ENCODE measurements around the gene BAZ2B. TPM values are rescaled to one million over a fixed set of nuclear protein-coding genes. Genes with fewer than 3 reads are reported as not detected.

The BAZ2B gene
- total RNA-seq, 2 experiments from 2014 or later = 3.7 to 11.8 TPM

DNA sequence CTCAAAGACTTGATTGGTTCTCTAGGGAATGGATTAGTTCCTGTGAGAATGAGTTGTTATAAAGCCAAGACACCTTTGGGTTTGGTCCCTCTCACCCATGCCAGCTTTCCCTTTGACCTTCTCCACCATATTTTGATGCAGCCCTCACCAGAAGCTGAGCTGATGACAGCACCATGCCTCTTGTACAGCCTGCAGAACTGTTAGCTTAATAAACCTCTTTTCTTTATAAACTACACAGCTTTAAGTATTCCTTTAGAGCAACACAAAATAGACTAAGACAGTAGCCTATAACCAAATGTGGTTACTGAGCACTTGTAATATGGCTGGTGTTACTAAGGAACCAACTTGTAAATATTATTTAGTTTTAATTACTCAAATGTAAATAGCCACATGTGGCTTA lies 55.1 kb downstream of the BAZ2B start:
- Histone ChIP-seq H3K4me3 (ENCODE audit: low read depth, low read length, poor library complexity, severe bottlenecking) (no peak overlapping the region), H2AFZ (ENCODE audit: low read length) (no peak overlapping the region), H3K36me3 (ENCODE audit: insufficient read depth, low read length) (no peaks in the 10 kb centered on the region), H3K4me2 (ENCODE audit: low read length) (no peak overlapping the region), H3K9me3 (ENCODE audit: low read length) (no peaks in the 10 kb centered on the region), H3K79me2 (ENCODE audit: insufficient read depth, low read depth, low read length) (no peaks in the 10 kb centered on the region), H3K27ac (ENCODE audit: low read depth, low read length, poor library complexity, severe bottlenecking) (no peak overlapping the region), H3K4me1 (ENCODE audit: insufficient read depth, low read length, poor library complexity, severe bottlenecking) (no peaks in the 10 kb centered on the region), H4K20me1 (ENCODE audit: insufficient read depth, low read length) (no peaks in the 10 kb centered on the region), H3K9me2 (ENCODE audit: insufficient read depth, low read length) (no peaks in the 10 kb centered on the region)
- DNase-seq (ENCODE audit: low spot score) = no peak
- intact Hi-C loops (cut with micrococcal nuclease; ENCODE audit: unreplicated experiment) = no loop called here
- ChIA-PET POLR2A (interaction anchor here (1.0 kb wide), 1 partner anchor 9 kb away, joined by 4 read pairs; no protein-coding TSS in a partner anchor), CTCF (ENCODE audit: unreplicated experiment) (no interaction called here)
- no TSS peak for BruUV-seq (replicated peaks)
- TF ChIP-seq EZH2phosphoT487 (IDR thresholded peaks at IDR 0.05; ENCODE audit: borderline replicate concordance, low read depth, low read length) (no peak), CTCF (conservative IDR thresholded peaks at IDR 0.05; ENCODE audit: low read length) (no peak)

DNA sequence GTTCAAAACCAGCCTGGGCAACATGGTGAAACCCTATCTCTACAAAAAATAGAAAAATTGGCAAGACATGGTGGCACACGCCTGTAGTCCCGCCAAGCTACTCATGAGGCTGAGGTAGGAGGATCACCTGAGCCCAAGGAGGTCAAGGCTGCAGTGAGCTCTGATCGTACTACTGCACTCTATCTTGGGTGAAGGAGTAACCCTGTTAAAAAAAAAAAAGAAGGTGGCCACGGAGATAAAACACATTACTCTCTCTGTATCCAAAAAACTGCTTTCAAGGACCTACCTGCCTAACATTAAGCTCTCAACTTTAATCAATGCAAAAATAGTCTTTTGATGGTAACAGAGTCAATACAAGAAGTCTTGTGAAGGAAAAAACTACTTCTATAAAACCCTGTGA lies 57.3 kb downstream of the BAZ2B start:
- CTCF ChIA-PET (ENCODE audit: unreplicated experiment) = no interaction called here
- no peaks in the 10 kb centered on the region for H3K9me3 ChIP-seq (ENCODE audit: low read length)
- intact Hi-C loops (cut with micrococcal nuclease; ENCODE audit: unreplicated experiment) = loop anchor here (10.0 kb wide), 1 partner anchor 246 kb away; no protein-coding TSS in a partner anchor

More for the DNA sequence above, 57.3 kb downstream of the BAZ2B start:
- TF ChIP-seq CTCF (conservative IDR thresholded peaks at IDR 0.05; ENCODE audit: low read length) (no peak), EZH2phosphoT487 (IDR thresholded peaks at IDR 0.05; ENCODE audit: borderline replicate concordance, low read depth, low read length) (no peak)
- Histone ChIP-seq H3K4me1 (ENCODE audit: insufficient read depth, low read length, poor library complexity, severe bottlenecking) (no peaks in the 10 kb centered on the region), H3K9me2 (ENCODE audit: insufficient read depth, low read length) (no peaks in the 10 kb centered on the region), H3K79me2 (ENCODE audit: insufficient read depth, low read depth, low read length) (no peaks in the 10 kb centered on the region), H2AFZ (ENCODE audit: low read length) (no peak overlapping the region), H3K4me3 (ENCODE audit: low read depth, low read length, poor library complexity, severe bottlenecking) (no peak overlapping the region), H3K36me3 (ENCODE audit: insufficient read depth, low read length) (no peaks in the 10 kb centered on the region), H3K4me2 (ENCODE audit: low read length) (no peak overlapping the region), H3K27ac (ENCODE audit: low read depth, low read length, poor library complexity, severe bottlenecking) (no peak overlapping the region), H4K20me1 (ENCODE audit: insufficient read depth, low read length) (no peaks in the 10 kb centered on the region)
- DNase-seq (ENCODE audit: low spot score) = no peak
- POLR2A ChIA-PET = interaction anchor here (0.7 kb wide), 2 partner anchors 198 to 250 kb away, joined by 3 read pairs; no protein-coding TSS in a partner anchor
- no TSS peak for BruUV-seq (replicated peaks)
